Coronary artery (tissue), 2 donors: ENCODE results near the gene NKX6-1.
A peak's percentile ranks its signal among the peaks of the same experiment; 100 is the strongest.

ENCODE experiments used
- DNase-seq: peaks from one replicate; pipeline ENCODE4 v3.0.0-alpha.2; 2017; ENCODE audit warnings: low spot score
- H3K27ac ChIP-seq, 2 donors: fragments of 200-600 bp; sonication (generic); one replicate each; pipeline ENCODE4 v1.5.1; 2016 to 2019
- H3K4me3 ChIP-seq: fragments of 200-600 bp; sonication (generic); 2 replicates; pipeline ENCODE4 v1.5.1; 2016; ENCODE audit warnings: mild to moderate bottlenecking, moderate library complexity
- CTCF ChIP-seq: fragments of 200-600 bp; sonication (generic); IDR thresholded peaks from one replicate; pipeline ENCODE4 v1.5.1; 2019; ENCODE audit warnings: antibody characterized with exemption

NKX6-1 gene

GRCh38 chr4:84503495-84504437 lies 4.7 kb upstream of the NKX6-1 start:
- Histone ChIP-seq H3K4me3 (no peak overlapping the region), H3K27ac (no peak overlapping the region)
- DNase-seq, result no peak
- TF ChIP-seq CTCF, result peak; percentile 23

- no peak for TF ChIP-seq CTCF
- no peak for DNase-seq
- no peak overlapping the region for H3K4me3 ChIP-seq
These were observed 3.9 kb upstream of the NKX6-1 start for GRCh38 chr4:84502955-84503373.

GRCh38 chr4:84502333-84502954 lies 3.4 kb upstream of the NKX6-1 start:
- no peak for TF ChIP-seq CTCF
- H3K27ac ChIP-seq, result no peak overlapping the region
- DNase-seq, result no peak
- H3K4me3 ChIP-seq, result no peak overlapping the region

More at GRCh38 chr4:84502955-84503373, 3.9 kb upstream of the NKX6-1 start:
- no peak overlapping the region for H3K27ac ChIP-seq

- no peak overlapping the region for H3K27ac ChIP-seq
These were observed 2.7 kb upstream of the NKX6-1 start for GRCh38 chr4:84501721-84502267.

GRCh38 chr4:84501202-84501503 lies 2.1 kb upstream of the NKX6-1 start:
- Histone ChIP-seq H3K4me3 (no peak overlapping the region), H3K27ac (no peak overlapping the region)
- TF ChIP-seq CTCF, result no peak
- no peak for DNase-seq

More at GRCh38 chr4:84501721-84502267, 2.7 kb upstream of the NKX6-1 start:
- H3K4me3 ChIP-seq, result no peak overlapping the region
- no peak for TF ChIP-seq CTCF
- no peak for DNase-seq

- no peak overlapping the region for H3K4me3 ChIP-seq
- TF ChIP-seq CTCF, result no peak
- H3K27ac ChIP-seq, result no peak overlapping the region
- DNase-seq, result no peak
These were observed 1.5 kb upstream of the NKX6-1 start for GRCh38 chr4:84500386-84501201.
